K562 (cell line): ENCODE measurements around the gene ACBD6. TPM values are rescaled to one million over a fixed set of nuclear protein-coding genes. Genes with fewer than 3 reads are reported as not detected.
A peak's percentile ranks its signal among the peaks of the same experiment; 100 is the strongest.

Source experiments
- BDP1 ChIP-seq: IDR thresholded peaks from 3 replicates; pipeline ENCODE4 v1.6.1; 2011; ENCODE audit not compliant: insufficient read length, insufficient read depth
- CREB5 ChIP-seq: fragments of 250-450 bp; sonication (Bioruptor Pico); IDR thresholded peaks from 2 replicates; pipeline ENCODE4 v1.5.0; 2020; ENCODE audit warnings: mild to moderate bottlenecking
- FOS ChIP-seq: IDR thresholded peaks from 3 replicates; pipeline ENCODE4 v1.6.1; 2011; ENCODE audit not compliant: insufficient read length; ENCODE audit errors: extremely low read depth
- GTF3C2 ChIP-seq: IDR thresholded peaks from 3 replicates; pipeline ENCODE4 v1.6.1; 2011; ENCODE audit warnings: borderline replicate concordance, mild to moderate bottlenecking, moderate library complexity; ENCODE audit not compliant: insufficient read length; ENCODE audit errors: extremely low read depth
- HBP1 ChIP-seq: fragments of 450-650 bp; formaldehyde crosslinking; IDR thresholded peaks from 2 replicates; pipeline ENCODE4 v1.4.0; 2022; ENCODE audit warnings: missing genetic modification characterization
- HES1 ChIP-seq: fragments of 450-650 bp; IDR thresholded peaks from 2 replicates; pipeline ENCODE4 v1.6.1; 2016; ENCODE audit warnings: low read depth, mild to moderate bottlenecking, moderate library complexity
- KLF13 ChIP-seq: fragments of 450-650 bp; IDR thresholded peaks from 2 replicates; pipeline ENCODE4 v1.6.1; 2016; ENCODE audit warnings: missing genetic modification characterization, low read depth, mild to moderate bottlenecking, missing compliant biosample characterization, moderate library complexity, borderline replicate concordance
- REST ChIP-seq, 2 experiments: fragments of 450-650 bp; formaldehyde crosslinking in 1 of 2; IDR thresholded peaks; 2 replicates each; pipeline versions ENCODE4 v1.4.0 to v1.6.1; 2014 to 2020; ENCODE audit warnings: mild to moderate bottlenecking in 2 of 2, borderline replicate concordance in 1 of 2, low read depth in 1 of 2
- ZNF561 ChIP-seq: fragments of 450-650 bp; formaldehyde crosslinking; conservative IDR thresholded peaks from 2 replicates; pipeline ENCODE4 v1.4.0; 2020; ENCODE audit warnings: mild to moderate bottlenecking, moderate library complexity
- polyA plus RNA-seq, 8 experiments: library from polyadenylated mRNA; depleted of rRNA in 4 of 8; stranded (reverse) in 5 of 8; unstranded in 3 of 8; fragments of >200 nt; fragmentation: Nextera tagmentation in 2 of 8; fragmentation: Illumina TruSeq in 1 of 8; extraction: Ambion mirVana in 2 of 8; extraction: Trizol in 1 of 8; gene quantifications; 2 replicates each; pipeline versions ENCODE4 v1.2.1 to v1.2.3, GENCODE V29; 2011 to 2014; ENCODE audit warnings: inconsistent platforms in 1 of 8, missing spikeins in 1 of 8
- total RNA-seq, 7 experiments: library from RNA; depleted of rRNA in 6 of 7; stranded (reverse); fragments of >200 nt in 6 of 7; fragmentation: Illumina TruSeq in 2 of 7; extraction: Trizol in 2 of 7; gene quantifications; 2 replicates each; pipeline versions ENCODE4 v1.2.1 to v1.2.3, GENCODE V29; 2011 to 2021; ENCODE audit warnings: low replicate concordance in 1 of 7

The ACBD6 gene
- total and polyA plus RNA-seq, 9 of the 15 experiments (the other 6 are each of a cell fraction or from before 2014, with no cell fraction given) = 16.9 to 107 (median 77.7) TPM

GRCh38 chr1:180502361-180503279 lies at the start of gene ACBD6 (continued):
- TF ChIP-seq HES1 (peak; percentile 34; the same call in 1 of the 2 replicates), REST (IDR thresholded peaks at IDR 0.05; ENCODE audit: borderline replicate concordance) (peak; percentile 70), REST (CRISPR knock-in tag; IDR thresholded peaks at IDR 0.05; ENCODE audit: low read depth) (peak; percentile 52), CREB5 (CRISPR knock-in tag) (no peak), GTF3C2 (no peak), ZNF561 (CRISPR knock-in tag) (no peak), BDP1 (no peak), HBP1 (CRISPR knock-in tag) (no peak), KLF13 (tag) (peak; percentile 97), FOS (no peak)
